ENCODE measurements around the gene AMER3.

AMER3 gene

DNA sequence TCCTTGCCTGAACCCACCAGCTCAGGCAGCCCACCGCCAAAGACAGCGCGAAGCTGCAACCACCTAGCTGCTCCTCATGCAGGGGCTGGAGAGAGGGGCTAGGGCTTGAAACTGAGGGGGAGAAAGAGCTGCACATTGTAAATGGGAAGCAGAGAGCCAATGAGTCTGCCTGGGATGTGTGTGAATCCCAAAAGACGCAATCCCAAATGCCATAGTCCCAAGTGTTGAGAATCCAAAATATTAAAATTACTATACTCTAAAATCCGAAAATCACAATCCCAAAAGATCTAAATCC lies 9.4 kb downstream of the AMER3 start:
- no peak for ATAC-seq
- TF ChIP-seq TCF4 (CRISPR knock-in tag; IDR thresholded peaks at IDR 0.05; ENCODE audit: borderline replicate concordance) (no peak), GLIS3 (CRISPR knock-in tag; IDR thresholded peaks at IDR 0.05) (no peak), RARB (CRISPR knock-in tag; IDR thresholded peaks at IDR 0.05) (no peak), PATZ1 (CRISPR knock-in tag; IDR thresholded peaks at IDR 0.05; ENCODE audit: borderline replicate concordance) (no peak)
- TF ChIP-seq, protein P1, sequence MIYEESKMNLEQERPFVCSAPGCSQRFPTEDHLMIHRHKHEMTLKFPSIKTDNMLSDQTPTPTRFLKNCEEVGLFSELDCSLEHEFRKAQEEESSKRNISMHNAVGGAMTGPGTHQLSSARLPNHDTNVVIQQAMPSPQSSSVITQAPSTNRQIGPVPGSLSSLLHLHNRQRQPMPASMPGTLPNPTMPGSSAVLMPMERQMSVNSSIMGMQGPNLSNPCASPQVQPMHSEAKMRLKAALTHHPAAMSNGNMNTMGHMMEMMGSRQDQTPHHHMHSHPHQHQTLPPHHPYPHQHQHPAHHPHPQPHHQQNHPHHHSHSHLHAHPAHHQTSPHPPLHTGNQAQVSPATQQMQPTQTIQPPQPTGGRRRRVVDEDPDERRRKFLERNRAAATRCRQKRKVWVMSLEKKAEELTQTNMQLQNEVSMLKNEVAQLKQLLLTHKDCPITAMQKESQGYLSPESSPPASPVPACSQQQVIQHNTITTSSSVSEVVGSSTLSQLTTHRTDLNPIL (CRISPR knock-in tag; IDR thresholded peaks at IDR 0.05; ENCODE audit: low read depth), result no peak

- TF ChIP-seq CSDC2 (CRISPR knock-in tag; IDR thresholded peaks at IDR 0.05), result no peak
- TF ChIP-seq ZNF565 (CRISPR knock-in tag; conservative IDR thresholded peaks at IDR 0.05; ENCODE audit: low read depth), result no peak
- no peak for TF ChIP-seq BACH2 (CRISPR knock-in tag; IDR thresholded peaks at IDR 0.05; ENCODE audit: borderline replicate concordance)
- no peak for ATAC-seq
Measured at GRCh38 chr2:130765464-130765863, 10.1 kb downstream of the AMER3 start.

- ATAC-seq, result no peak
- TF ChIP-seq CSDC2 (CRISPR knock-in tag; IDR thresholded peaks at IDR 0.05) (no peak), GLIS3 (CRISPR knock-in tag; IDR thresholded peaks at IDR 0.05) (no peak), ARNTL (CRISPR knock-in tag; IDR thresholded peaks at IDR 0.05; ENCODE audit: borderline replicate concordance, low read depth) (no peak), ZC3H10 (CRISPR knock-in tag; IDR thresholded peaks at IDR 0.05) (no peak), ISL1 (CRISPR knock-in tag; IDR thresholded peaks at IDR 0.05) (no peak), ZFP3 (CRISPR knock-in tag; IDR thresholded peaks at IDR 0.05) (no peak), POU6F1 (CRISPR knock-in tag; IDR thresholded peaks at IDR 0.05; ENCODE audit: borderline replicate concordance, low read depth) (no peak), ZFP30 (CRISPR knock-in tag; IDR thresholded peaks at IDR 0.05) (no peak), PATZ1 (CRISPR knock-in tag; IDR thresholded peaks at IDR 0.05; ENCODE audit: borderline replicate concordance) (no peak)
- TF ChIP-seq, protein P1 (CRISPR knock-in tag; IDR thresholded peaks at IDR 0.05; ENCODE audit: low read depth), result no peak
Measured at GRCh38 chr2:130766037-130766436, 10.7 kb downstream of the AMER3 start.

- no peak for ATAC-seq
- no peak for TF ChIP-seq ARNTL (CRISPR knock-in tag; IDR thresholded peaks at IDR 0.05; ENCODE audit: borderline replicate concordance, low read depth)
- no peak for TF ChIP-seq GLIS3 (CRISPR knock-in tag; IDR thresholded peaks at IDR 0.05)
- TF ChIP-seq ZNF8 (CRISPR knock-in tag; IDR thresholded peaks at IDR 0.05), result no peak
- TF ChIP-seq CSRNP3 (CRISPR knock-in tag; IDR thresholded peaks at IDR 0.05), result no peak
- TF ChIP-seq POU6F1 (CRISPR knock-in tag; IDR thresholded peaks at IDR 0.05; ENCODE audit: borderline replicate concordance, low read depth), result no peak
- TF ChIP-seq TCF4 (CRISPR knock-in tag; IDR thresholded peaks at IDR 0.05; ENCODE audit: borderline replicate concordance), result no peak
- no peak for TF ChIP-seq ZFP30 (CRISPR knock-in tag; IDR thresholded peaks at IDR 0.05)
- no peak for TF ChIP-seq ZC3H10 (CRISPR knock-in tag; IDR thresholded peaks at IDR 0.05)
- TF ChIP-seq ZNF565 (CRISPR knock-in tag; conservative IDR thresholded peaks at IDR 0.05; ENCODE audit: low read depth), result no peak
- TF ChIP-seq BACH2 (CRISPR knock-in tag; IDR thresholded peaks at IDR 0.05; ENCODE audit: borderline replicate concordance), result no peak
- TF ChIP-seq, protein P1 (CRISPR knock-in tag; IDR thresholded peaks at IDR 0.05; ENCODE audit: low read depth), result no peak
- TF ChIP-seq SNAI2 (CRISPR knock-in tag; IDR thresholded peaks at IDR 0.05), result no peak
- no peak for TF ChIP-seq OSR1 (CRISPR knock-in tag; IDR thresholded peaks at IDR 0.05)
- TF ChIP-seq TOX (CRISPR knock-in tag; IDR thresholded peaks at IDR 0.05; ENCODE audit: borderline replicate concordance), result no peak
- no peak for TF ChIP-seq ZNF70 (CRISPR knock-in tag; IDR thresholded peaks at IDR 0.05)
- TF ChIP-seq RARB (CRISPR knock-in tag; IDR thresholded peaks at IDR 0.05), result no peak
- TF ChIP-seq ZFP3 (CRISPR knock-in tag; IDR thresholded peaks at IDR 0.05), result no peak
Measured at GRCh38 chr2:130766711-130767407, 11.5 kb downstream of the AMER3 start.
